DMS79 (cell line): Measurements from ENCODE around the gene SLC34A2.

Experiments
- DNase-seq: peaks from one replicate; lab custom pipeline; 2025; lab: John Stamatoyannopoulos, UW

The SLC34A2 gene

GRCh38 chr4:25662306-25662705 is 6.7 kb downstream of the SLC34A2 start:
- no peak for DNase-seq

- DNase-seq = no peak
These were observed 8.1 kb downstream of the SLC34A2 start for GRCh38 chr4:25663781-25664180.

- DNase-seq = no peak
These were observed 10.5 kb downstream of the SLC34A2 start for GRCh38 chr4:25666031-25666630.

GRCh38 chr4:25667931-25668557 is 12.4 kb downstream of the SLC34A2 start:
- no peak for DNase-seq

- no peak for DNase-seq
These were observed 15.3 kb downstream of the SLC34A2 start for GRCh38 chr4:25670991-25671390.

- DNase-seq = no peak
These were observed 17.1 kb downstream of the SLC34A2 start for GRCh38 chr4:25672756-25673155.

- DNase-seq = no peak
These were observed 18.7 kb downstream of the SLC34A2 start for GRCh38 chr4:25674386-25674785.

GRCh38 chr4:25676221-25676620 is 20.6 kb downstream of the SLC34A2 start:
- DNase-seq = no peak

- no peak for DNase-seq
These were observed 21.5 kb downstream of the SLC34A2 start for GRCh38 chr4:25677157-25677556.

- DNase-seq = no peak
These were observed 22.3 kb downstream of the SLC34A2 start for GRCh38 chr4:25677943-25678342.

- DNase-seq = no peak
These were observed 32.1 kb downstream of the SLC34A2 start for GRCh38 chr4:25687773-25688172.

GRCh38 chr4:25694466-25694865 is 38.8 kb downstream of the SLC34A2 start:
- no peak for DNase-seq

- DNase-seq = no peak
These were observed 40.8 kb downstream of the SLC34A2 start for GRCh38 chr4:25696409-25696808.

GRCh38 chr4:25697516-25697915 is 41.9 kb downstream of the SLC34A2 start:
- DNase-seq = no peak

GRCh38 chr4:25700661-25701060 is 45.0 kb downstream of the SLC34A2 start:
- DNase-seq = no peak

- DNase-seq = peak; percentile 39
These were observed 47.2 kb downstream of the SLC34A2 start for GRCh38 chr4:25702848-25703247.

GRCh38 chr4:25703731-25704388 is 48.2 kb downstream of the SLC34A2 start:
- DNase-seq = no peak

- no peak for DNase-seq
These were observed 48.9 kb downstream of the SLC34A2 start for GRCh38 chr4:25704516-25704915.

GRCh38 chr4:25710637-25711036 is 55.0 kb downstream of the SLC34A2 start:
- DNase-seq = no peak

GRCh38 chr4:25712611-25713010 is 57.0 kb downstream of the SLC34A2 start:
- DNase-seq = no peak

- DNase-seq = no peak
These were observed 58.2 kb downstream of the SLC34A2 start for GRCh38 chr4:25713812-25714211.

- DNase-seq = no peak
These were observed 67.3 kb downstream of the SLC34A2 start for GRCh38 chr4:25722964-25723363.

GRCh38 chr4:25723409-25723808 is 67.8 kb downstream of the SLC34A2 start:
- no peak for DNase-seq

- no peak for DNase-seq
These were observed 70.2 kb downstream of the SLC34A2 start for GRCh38 chr4:25725870-25726269.
